CD14-positive monocyte (primary cell): Measurements from ENCODE around the gene GPC1. TPM values are rescaled to one million over a fixed set of nuclear protein-coding genes. Genes with fewer than 3 reads are reported as not detected.

Experiments
- DNase-seq, 3 donors: peaks; one replicate each; pipeline ENCODE4 v3.0.0-alpha.2; 2011 to 2022
- H2AFZ ChIP-seq: 2 replicates; pipeline ENCODE4 v1.6.0; 2012; ENCODE audit warnings: mild to moderate bottlenecking, low read depth, low read length, inconsistent platforms; ENCODE audit not compliant: insufficient read depth, poor library complexity, severe bottlenecking
- H3K27ac ChIP-seq, 2 donors: 1 replicate in 1 of 2; 2 replicates in 1 of 2; pipeline ENCODE4 v1.5.1; 2012 to 2013; ENCODE audit warnings: low read length in 2 of 2, control low read depth in 1 of 2, inconsistent platforms in 1 of 2, low read depth in 1 of 2, mild to moderate bottlenecking in 1 of 2
- H3K27me3 ChIP-seq, 2 donors: one replicate each; pipeline versions ENCODE4 v1.6.0 to v1.6.1; 2011 to 2013; ENCODE audit warnings: low read length in 2 of 2; ENCODE audit not compliant: control insufficient read depth in 2 of 2, insufficient read depth in 2 of 2
- H3K36me3 ChIP-seq, 2 donors: replicated peaks in 1 of 2; 1 replicate in 1 of 2; 2 replicates in 1 of 2; pipeline versions ENCODE4 v1.5.1 to v1.6.1; 2012 to 2013; ENCODE audit warnings: low read length in 2 of 2, control low read depth in 1 of 2, inconsistent platforms in 1 of 2, mild to moderate bottlenecking in 1 of 2; ENCODE audit not compliant: insufficient read depth in 2 of 2, control insufficient read depth in 1 of 2
- H3K4me1 ChIP-seq, 2 donors: 1 replicate in 1 of 2; 2 replicates in 1 of 2; pipeline versions ENCODE4 v1.5.1 to v1.6.1; 2012 to 2013; ENCODE audit warnings: low read length in 2 of 2, control low read depth in 1 of 2, inconsistent platforms in 1 of 2, mild to moderate bottlenecking in 1 of 2, moderate library complexity in 1 of 2; ENCODE audit not compliant: insufficient read depth in 2 of 2, control insufficient read depth in 1 of 2
- H3K4me2 ChIP-seq: replicated peaks from 2 replicates; pipeline ENCODE3; 2012; ENCODE audit warnings: low read length, moderate library complexity, mild to moderate bottlenecking; ENCODE audit not compliant: poor library complexity, severe bottlenecking; ENCODE audit errors: extremely low read depth
- H3K4me3 ChIP-seq, 3 experiments: fragments of 200-600 bp in 1 of 3; sonication (generic) in 1 of 3; replicated peaks in 1 of 3; 1 replicate in 2 of 3; 2 replicates in 1 of 3; pipeline ENCODE4 v1.5.1; 2011 to 2013; ENCODE audit warnings: low read length in 3 of 3, mild to moderate bottlenecking in 3 of 3, control low read depth in 2 of 3, low read depth in 2 of 3, inconsistent platforms in 1 of 3, moderate library complexity in 1 of 3
- H3K79me2 ChIP-seq: 2 replicates; pipeline ENCODE4 v1.6.0; 2012; ENCODE audit warnings: mild to moderate bottlenecking, control low read depth, inconsistent platforms, low read length, moderate library complexity; ENCODE audit not compliant: insufficient read depth
- H3K9ac ChIP-seq: 2 replicates; pipeline ENCODE4 v1.6.0; 2017; ENCODE audit warnings: low read length, mild to moderate bottlenecking; ENCODE audit not compliant: insufficient read depth, poor library complexity, severe bottlenecking
- H3K9me3 ChIP-seq, 2 donors: replicated peaks in 1 of 2; 1 replicate in 1 of 2; 2 replicates in 1 of 2; pipeline versions ENCODE4 v1.5.1 to v1.6.1; 2012 to 2013; ENCODE audit warnings: low read length in 2 of 2, control low read depth in 1 of 2; ENCODE audit not compliant: control insufficient read depth in 1 of 2, insufficient read depth in 1 of 2
- H4K20me1 ChIP-seq: 2 replicates; pipeline ENCODE4 v1.6.0; 2012; ENCODE audit warnings: mild to moderate bottlenecking, low read length, control low read depth, moderate library complexity; ENCODE audit not compliant: insufficient read depth
- H3K27ac Mint-ChIP-seq, 7 donors: one replicate each; pipeline ENCODE4 v1.8.0; 2020; ENCODE audit warnings: mild to moderate bottlenecking in 7 of 7, mixed read lengths in 7 of 7, moderate library complexity in 6 of 7, inconsistent platforms in 2 of 7
- H3K27me3 Mint-ChIP-seq, 3 donors: one replicate each; pipeline ENCODE4 v1.8.0; 2021 to 2022; ENCODE audit warnings: low read depth in 3 of 3, mild to moderate bottlenecking in 3 of 3, mixed read lengths in 3 of 3, moderate library complexity in 3 of 3, inconsistent platforms in 1 of 3
- H3K36me3 Mint-ChIP-seq, 2 donors: one replicate each; pipeline ENCODE4 v1.8.0; 2020; ENCODE audit warnings: mixed read lengths in 2 of 2, inconsistent platforms in 1 of 2, mild to moderate bottlenecking in 1 of 2
- H3K4me1 Mint-ChIP-seq: one replicate; pipeline ENCODE4 v1.8.0; 2020; ENCODE audit warnings: mild to moderate bottlenecking, mixed read lengths
- H3K4me3 Mint-ChIP-seq, 2 donors: one replicate each; pipeline ENCODE4 v1.8.0; 2020; ENCODE audit warnings: mild to moderate bottlenecking in 2 of 2, mixed read lengths in 2 of 2, moderate library complexity in 1 of 2
- H3K9me3 Mint-ChIP-seq, 7 donors: one replicate each; pipeline ENCODE4 v1.8.0; 2020 to 2022; ENCODE audit warnings: mixed read lengths in 7 of 7, mild to moderate bottlenecking in 6 of 7, moderate library complexity in 6 of 7, inconsistent platforms in 2 of 7
- CTCF ChIP-seq: fragments of 200-600 bp; IDR thresholded peaks from one replicate; pipeline ENCODE4 v1.8.0; 2022; ENCODE audit warnings: antibody characterized with exemption, mild to moderate bottlenecking
- WGBS: methylation state at CpG from one replicate; pipeline ENCODE4 v1.1.5; 2013; ENCODE audit warnings: missing lambda C conversion rate; ENCODE audit not compliant: insufficient coverage; 5-methylcytosine and 5-hydroxymethylcytosine counted together
- intact Hi-C, 2 donors: fragments of 100-400 bp; cut with micrococcal nuclease; formaldehyde crosslinking; loops; one replicate each; pipeline versions ENCODE4 v1.15.0 to v1.15.1; 2023
- polyA plus RNA-seq, 3 donors: library from polyadenylated mRNA; depleted of rRNA in 1 of 3; unstranded in 2 of 3; stranded (reverse) in 1 of 3; fragments of 300-500 nt in 2 of 3; fragments of >200 nt in 1 of 3; fragmentation: Illumina TruSeq in 2 of 3; gene quantifications; 1 replicate in 2 of 3; 2 replicates in 1 of 3; pipeline ENCODE4 v1.2.3, GENCODE V29; 2012 to 2021

The GPC1 gene
- polyA plus RNA-seq, 3 donors = 0.08 TPM; not detected in 2

GRCh38 chr2:240393831-240394410 lies 41.5 kb upstream of the GPC1 start:
- 89% methylated on average over 11 of the region's 21 CpGs for WGBS
- H2AFZ ChIP-seq = no peak overlapping the region
- H4K20me1 ChIP-seq = no peaks in the 10 kb centered on the region
- no peak overlapping the region for H3K9ac ChIP-seq
- no peak overlapping the region for H3K4me2 ChIP-seq
- no peak overlapping the region for H3K27ac ChIP-seq
- no peaks in the 10 kb centered on the region for H3K9me3 ChIP-seq
- H3K27me3 Mint-ChIP-seq = peaks cover 0 to 5% (median 2%) of the 10 kb centered on the region in 3 donors
- H3K9me3 Mint-ChIP-seq = peaks cover 0 to 2% (median 0%) of the 10 kb centered on the region in 7 donors
- TF ChIP-seq CTCF = no peak
- no peak overlapping the region for H3K4me3 ChIP-seq
- H3K36me3 ChIP-seq = no peaks in the 10 kb centered on the region
- H3K4me3 Mint-ChIP-seq = no peak overlapping the region
- H3K79me2 ChIP-seq = no peaks in the 10 kb centered on the region
- H3K27me3 ChIP-seq = no peaks in the 10 kb centered on the region
- H3K27ac Mint-ChIP-seq = no peak overlapping the region
- no peak for DNase-seq
- peaks cover 8% of the 10 kb centered on the region for H3K4me1 Mint-ChIP-seq
- no peaks in the 10 kb centered on the region for H3K36me3 Mint-ChIP-seq
- intact Hi-C loops = no loop called here
- H3K4me1 ChIP-seq = no peaks in the 10 kb centered on the region

- Histone ChIP-seq H3K9me3 (no peaks in the 10 kb centered on the region), H3K9ac (no peak overlapping the region), H3K4me3 (no peak overlapping the region), H3K27ac (no peak overlapping the region), H4K20me1 (no peaks in the 10 kb centered on the region), H3K4me2 (no peak overlapping the region), H3K79me2 (no peaks in the 10 kb centered on the region), H3K27me3 (no peaks in the 10 kb centered on the region), H2AFZ (no peak overlapping the region), H3K4me1 (no peaks in the 10 kb centered on the region), H3K36me3 (no peaks in the 10 kb centered on the region)
- whole genome bisulfite sequencing = 95% methylated on average over 7 of the region's 9 CpGs
- H3K4me1 Mint-ChIP-seq = peaks cover 7% of the 10 kb centered on the region
- TF ChIP-seq CTCF = no peak
- no peaks in the 10 kb centered on the region for H3K36me3 Mint-ChIP-seq
- no peak overlapping the region for H3K4me3 Mint-ChIP-seq
- no peak for DNase-seq
- H3K9me3 Mint-ChIP-seq = peaks cover 0 to 2% (median 0%) of the 10 kb centered on the region in 7 donors
- peaks cover 0 to 5% (median 2%) of the 10 kb centered on the region in 3 donors for H3K27me3 Mint-ChIP-seq
- intact Hi-C loops = no loop called here
- no peak overlapping the region for H3K27ac Mint-ChIP-seq
Observed at GRCh38 chr2:240394549-240394948, 40.9 kb upstream of the GPC1 start.
